ENCODE data around the gene EPHB1. TPM values are rescaled to one million over a fixed set of nuclear protein-coding genes. Genes with fewer than 3 reads are reported as not detected.

The EPHB1 gene
- polyA plus RNA-seq, 3 donors, result 0.06 to 0.55 TPM; not detected in 1

DNA sequence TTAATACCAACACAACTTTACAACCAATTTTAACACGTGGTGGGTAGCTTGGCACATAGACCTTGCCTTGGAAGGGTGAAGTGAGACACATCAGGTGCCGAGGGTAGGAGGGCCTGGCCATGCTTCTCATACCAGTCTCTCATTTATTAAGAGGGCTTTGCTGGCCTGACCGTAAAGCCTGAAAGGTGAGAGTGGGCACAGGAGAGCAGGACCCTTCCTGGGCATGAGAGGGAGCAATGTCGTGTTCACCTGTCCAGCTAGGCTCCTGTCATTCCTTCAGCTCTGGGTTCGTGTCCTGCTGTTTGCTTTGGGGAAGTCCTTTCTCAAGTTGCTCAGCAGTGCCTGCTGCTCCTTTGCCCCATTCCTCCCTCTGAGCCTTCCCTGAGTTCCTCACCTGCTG lies 294.4 kb downstream of the EPHB1 start:
- Mint-ChIP-seq H3K27ac (no peak overlapping the region), H3K9me3 (peaks cover 0 to 4% (median 0%) of the 10 kb centered on the region in 7 donors), H3K27me3 (ENCODE audit: low read depth in 3 of 3) (peaks cover 2 to 4% (median 4%) of the 10 kb centered on the region in 3 donors), H3K4me1 (no peaks in the 10 kb centered on the region), H3K4me3 (no peak overlapping the region), H3K36me3 (no peaks in the 10 kb centered on the region)
- 93% methylated on average over 2 of the region's 5 CpGs for WGBS (ENCODE audit: insufficient coverage)
- Histone ChIP-seq H2AFZ (ENCODE audit: insufficient read depth, low read depth, low read length, poor library complexity, severe bottlenecking) (no peak overlapping the region), H3K36me3 (replicated peaks in 1 of 2; ENCODE audit: control insufficient read depth in 1 of 2, insufficient read depth in 2 of 2, low read length in 2 of 2) (no peaks in the 10 kb centered on the region), H3K9ac (ENCODE audit: insufficient read depth, low read length, poor library complexity, severe bottlenecking) (no peak overlapping the region), H3K4me1 (ENCODE audit: control insufficient read depth in 1 of 2, insufficient read depth in 2 of 2, low read length in 2 of 2) (no peaks in the 10 kb centered on the region), H3K27ac (ENCODE audit: low read depth in 1 of 2, low read length in 2 of 2) (no peak overlapping the region), H3K27me3 (ENCODE audit: control insufficient read depth in 2 of 2, insufficient read depth in 2 of 2, low read length in 2 of 2) (no peaks in the 10 kb centered on the region), H3K4me3 (replicated peaks in 1 of 3; ENCODE audit: low read depth in 2 of 3, low read length in 3 of 3) (no peak overlapping the region), H3K4me2 (replicated peaks; ENCODE audit: extremely low read depth, low read length, poor library complexity, severe bottlenecking) (no peak overlapping the region), H3K9me3 (replicated peaks in 1 of 2; ENCODE audit: control insufficient read depth in 1 of 2, insufficient read depth in 1 of 2, low read length in 2 of 2) (no peaks in the 10 kb centered on the region), H4K20me1 (ENCODE audit: insufficient read depth, low read length) (no peaks in the 10 kb centered on the region), H3K79me2 (ENCODE audit: insufficient read depth, low read length) (no peaks in the 10 kb centered on the region)
- TF ChIP-seq, protein P1, sequence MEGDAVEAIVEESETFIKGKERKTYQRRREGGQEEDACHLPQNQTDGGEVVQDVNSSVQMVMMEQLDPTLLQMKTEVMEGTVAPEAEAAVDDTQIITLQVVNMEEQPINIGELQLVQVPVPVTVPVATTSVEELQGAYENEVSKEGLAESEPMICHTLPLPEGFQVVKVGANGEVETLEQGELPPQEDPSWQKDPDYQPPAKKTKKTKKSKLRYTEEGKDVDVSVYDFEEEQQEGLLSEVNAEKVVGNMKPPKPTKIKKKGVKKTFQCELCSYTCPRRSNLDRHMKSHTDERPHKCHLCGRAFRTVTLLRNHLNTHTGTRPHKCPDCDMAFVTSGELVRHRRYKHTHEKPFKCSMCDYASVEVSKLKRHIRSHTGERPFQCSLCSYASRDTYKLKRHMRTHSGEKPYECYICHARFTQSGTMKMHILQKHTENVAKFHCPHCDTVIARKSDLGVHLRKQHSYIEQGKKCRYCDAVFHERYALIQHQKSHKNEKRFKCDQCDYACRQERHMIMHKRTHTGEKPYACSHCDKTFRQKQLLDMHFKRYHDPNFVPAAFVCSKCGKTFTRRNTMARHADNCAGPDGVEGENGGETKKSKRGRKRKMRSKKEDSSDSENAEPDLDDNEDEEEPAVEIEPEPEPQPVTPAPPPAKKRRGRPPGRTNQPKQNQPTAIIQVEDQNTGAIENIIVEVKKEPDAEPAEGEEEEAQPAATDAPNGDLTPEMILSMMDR (IDR thresholded peaks at IDR 0.05), result no peak
- no peak for DNase-seq
- intact Hi-C loops (cut with micrococcal nuclease), result no loop called here

- Histone ChIP-seq H3K36me3 (replicated peaks in 1 of 2; ENCODE audit: control insufficient read depth in 1 of 2, insufficient read depth in 2 of 2, low read length in 2 of 2) (no peaks in the 10 kb centered on the region), H3K9ac (ENCODE audit: insufficient read depth, low read length, poor library complexity, severe bottlenecking) (no peak overlapping the region), H3K4me2 (replicated peaks; ENCODE audit: extremely low read depth, low read length, poor library complexity, severe bottlenecking) (no peak overlapping the region), H3K9me3 (replicated peaks in 1 of 2; ENCODE audit: control insufficient read depth in 1 of 2, insufficient read depth in 1 of 2, low read length in 2 of 2) (no peaks in the 10 kb centered on the region), H3K4me1 (ENCODE audit: control insufficient read depth in 1 of 2, insufficient read depth in 2 of 2, low read length in 2 of 2) (no peaks in the 10 kb centered on the region), H2AFZ (ENCODE audit: insufficient read depth, low read depth, low read length, poor library complexity, severe bottlenecking) (no peak overlapping the region), H4K20me1 (ENCODE audit: insufficient read depth, low read length) (no peaks in the 10 kb centered on the region), H3K79me2 (ENCODE audit: insufficient read depth, low read length) (no peaks in the 10 kb centered on the region), H3K27me3 (ENCODE audit: control insufficient read depth in 2 of 2, insufficient read depth in 2 of 2, low read length in 2 of 2) (no peaks in the 10 kb centered on the region), H3K27ac (ENCODE audit: low read depth in 1 of 2, low read length in 2 of 2) (no peak overlapping the region), H3K4me3 (replicated peaks in 1 of 3; ENCODE audit: low read depth in 2 of 3, low read length in 3 of 3) (no peak overlapping the region)
- Mint-ChIP-seq H3K4me3 (no peak overlapping the region), H3K36me3 (no peaks in the 10 kb centered on the region), H3K27me3 (ENCODE audit: low read depth in 3 of 3) (peaks cover 3 to 7% (median 4%) of the 10 kb centered on the region in 3 donors), H3K4me1 (no peaks in the 10 kb centered on the region), H3K9me3 (peaks cover 0 to 4% (median 0%) of the 10 kb centered on the region in 7 donors), H3K27ac (no peak overlapping the region)
- TF ChIP-seq, protein P1 (IDR thresholded peaks at IDR 0.05), result no peak
- WGBS (ENCODE audit: insufficient coverage), result 100% methylated on average over 1 of the region's 2 CpGs
- DNase-seq, result no peak
- intact Hi-C loops (cut with micrococcal nuclease), result no loop called here
These were observed 295.1 kb downstream of the EPHB1 start for GRCh38 chr3:135090020-135090717.
